ENCODE measurements around the gene THUMPD1.
"Not testable (repeated sequence)": the region's sequence is repeated elsewhere in the genome, so short reads cannot be mapped to it uniquely, and the experiment has no call there.

The THUMPD1 gene

GRCh38 chr16:20741554-20742285 lies at the start of gene THUMPD1:
Gene THUMPD1, minus strand, starts transcription at chr16:20741818. Its CDS starts 79 bp downstream, at chr16:20741739.
- peak; percentile 95 for DNase-seq (ENCODE audit: low read depth)

GRCh38 chr16:20789130-20789529 lies 47.5 kb upstream of the THUMPD1 start:
- no peak for DNase-seq (ENCODE audit: low read depth)

GRCh38 chr16:20784204-20784603 lies 42.6 kb upstream of the THUMPD1 start:
- DNase-seq (ENCODE audit: low read depth) = no peak

- DNase-seq (ENCODE audit: low read depth) = no peak
These were observed 40.9 kb upstream of the THUMPD1 start for GRCh38 chr16:20782470-20782869.

- no peak for DNase-seq (ENCODE audit: low read depth)
These were observed 40.1 kb upstream of the THUMPD1 start for GRCh38 chr16:20781697-20782096.

GRCh38 chr16:20774703-20775362 lies 33.2 kb upstream of the THUMPD1 start:
- DNase-seq (ENCODE audit: low read depth) = peak; percentile 69

GRCh38 chr16:20773679-20774078 lies 32.1 kb upstream of the THUMPD1 start:
- no peak for DNase-seq (ENCODE audit: low read depth)

- DNase-seq (ENCODE audit: low read depth) = no peak
These were observed 27.2 kb upstream of the THUMPD1 start for GRCh38 chr16:20768818-20769217.

GRCh38 chr16:20768121-20768520 lies 26.5 kb upstream of the THUMPD1 start:
- DNase-seq (ENCODE audit: low read depth) = peak; percentile 0

- DNase-seq (ENCODE audit: low read depth) = no peak
These were observed 26.0 kb upstream of the THUMPD1 start for GRCh38 chr16:20767577-20767976.

- no peak for DNase-seq (ENCODE audit: low read depth)
These were observed 24.7 kb upstream of the THUMPD1 start for GRCh38 chr16:20766294-20766693.

GRCh38 chr16:20765732-20766131 lies 24.1 kb upstream of the THUMPD1 start:
- DNase-seq (ENCODE audit: low read depth) = no peak

- not testable (repeated sequence) for DNase-seq (ENCODE audit: low read depth)
These were observed 22.8 kb upstream of the THUMPD1 start for GRCh38 chr16:20764448-20764847.

GRCh38 chr16:20763461-20764232 lies 22.0 kb upstream of the THUMPD1 start, which contains the start of gene ACSM3:
Gene ACSM3, plus strand, starts transcription at chr16:20764014. Its CDS starts 6,021 bp downstream, at chr16:20770035.
- DNase-seq (ENCODE audit: low read depth) = peak; percentile 82

GRCh38 chr16:20762404-20763123 lies 20.9 kb upstream of the THUMPD1 start:
- DNase-seq (ENCODE audit: low read depth) = no peak

GRCh38 chr16:20761175-20761574 lies 19.6 kb upstream of the THUMPD1 start:
- DNase-seq (ENCODE audit: low read depth) = no peak

- no peak for DNase-seq (ENCODE audit: low read depth)
These were observed 18.7 kb upstream of the THUMPD1 start for GRCh38 chr16:20760346-20760745.

GRCh38 chr16:20755799-20756198 lies 14.2 kb upstream of the THUMPD1 start:
- not testable (repeated sequence) for DNase-seq (ENCODE audit: low read depth)

- no peak for DNase-seq (ENCODE audit: low read depth)
These were observed 13.6 kb upstream of the THUMPD1 start for GRCh38 chr16:20755238-20755637.

GRCh38 chr16:20753727-20754126 lies 12.1 kb upstream of the THUMPD1 start:
- no peak for DNase-seq (ENCODE audit: low read depth)

GRCh38 chr16:20750558-20750957 lies 8.9 kb upstream of the THUMPD1 start:
- no peak for DNase-seq (ENCODE audit: low read depth)

- DNase-seq (ENCODE audit: low read depth) = no peak
These were observed 7.9 kb upstream of the THUMPD1 start for GRCh38 chr16:20749474-20749873.
